ENCODE results near the gene PCP2.

- no peak for TF ChIP-seq CTCF (IDR thresholded peaks at IDR 0.05)
- no peak for TF ChIP-seq POLR2A (IDR thresholded peaks at IDR 0.05)
Measured at GRCh38 chr19:7657131-7657751, 23.7 kb upstream of the PCP2 start.
